ENCODE data around the gene AMH. TPM values are rescaled to one million over a fixed set of nuclear protein-coding genes. Genes with fewer than 3 reads are reported as not detected.

Gene AMH
- total and polyA plus RNA-seq, 8 donors, result 0.45 to 2.0 (median 0.86) TPM; not detected in 2

GRCh38 chr19:2229103-2230032 lies 19.8 kb upstream of the AMH start:
- Histone ChIP-seq H3K27me3 (no peaks in the 10 kb centered on the region), H3K36me3 (peaks cover 62 to 100% (median 98%) of the 10 kb centered on the region in 4 donors), H3K27ac (peak overlapping the region in 1 of 5 donors; percentile 10), H3K9me3 (no peaks in the 10 kb centered on the region), H3K4me1 (peaks cover 6 to 48% (median 26%) of the 10 kb centered on the region in 4 donors), H3K4me3 (no peak overlapping the region)
- 80 to 84% (median 81%) methylated on average over 37 to 45 of the region's 45 CpGs for WGBS, 5 donors
- TF ChIP-seq POLR2AphosphoS5 (IDR thresholded peaks at IDR 0.05), result no peak
- TF ChIP-seq POLR2A (IDR thresholded peaks at IDR 0.05), result no peak
- TF ChIP-seq CTCF (IDR thresholded peaks at IDR 0.05), result no peak
- no peak for TF ChIP-seq EP300 (IDR thresholded peaks at IDR 0.05)
- DNase-seq, result peak in 1 of 2 donors; percentile 51
- intact Hi-C loops (cut with DNase I; ENCODE audit: low total_unique reads), result loop anchor here (5.0 to 10.0 kb wide), 4 partner anchors 43 to 95 kb away; partner anchors contain the start of genes LSM7 and SPPL2B

GRCh38 chr19:2230033-2230531 lies 19.0 kb upstream of the AMH start:
- H3K4me1 ChIP-seq, result peaks cover 13 to 56% (median 33%) of the 10 kb centered on the region in 4 donors
- WGBS, 5 donors, result 91 to 94% (median 92%) methylated on average over 42 to 43 of the region's 43 CpGs
- peaks cover 55 to 94% (median 91%) of the 10 kb centered on the region in 4 donors for H3K36me3 ChIP-seq
- TF ChIP-seq EP300 (IDR thresholded peaks at IDR 0.05) (no peak), POLR2AphosphoS5 (IDR thresholded peaks at IDR 0.05) (no peak)
- no peaks in the 10 kb centered on the region for H3K27me3 ChIP-seq
- no peak for DNase-seq
- H3K9me3 ChIP-seq, result no peaks in the 10 kb centered on the region
- no peak overlapping the region for H3K27ac ChIP-seq
- intact Hi-C loops (cut with DNase I; ENCODE audit: low total_unique reads), result loop anchor here (5.0 to 10.0 kb wide), 4 partner anchors 42 to 95 kb away; partner anchors contain the start of genes LSM7 and SPPL2B
- no peak overlapping the region for H3K4me3 ChIP-seq

- no peak overlapping the region for H3K4me3 ChIP-seq
- DNase-seq, result no peak
- TF ChIP-seq EP300 (IDR thresholded peaks at IDR 0.05) (no peak), POLR2A (IDR thresholded peaks at IDR 0.05) (no peak), POLR2AphosphoS5 (IDR thresholded peaks at IDR 0.05) (no peak), CTCF (IDR thresholded peaks at IDR 0.05) (no peak)
- H3K27me3 ChIP-seq, result no peaks in the 10 kb centered on the region
- H3K9me3 ChIP-seq, result no peaks in the 10 kb centered on the region
- peak overlapping the region in 3 of 5 donors; percentile 1 to 38 (median 18) for H3K27ac ChIP-seq
- WGBS, 5 donors, result 65 to 78% (median 69%) methylated on average over 8 to 12 of the region's 12 CpGs
- intact Hi-C loops (cut with DNase I; ENCODE audit: low total_unique reads), result loop anchor here (5.0 to 10.0 kb wide), 4 partner anchors 41 to 94 kb away; partner anchors contain the start of genes LSM7 and SPPL2B
- H3K36me3 ChIP-seq, result peaks cover 46 to 85% (median 83%) of the 10 kb centered on the region in 4 donors
- H3K4me1 ChIP-seq, result peaks cover 17 to 60% (median 38%) of the 10 kb centered on the region in 4 donors
Observed at GRCh38 chr19:2230807-2231533, 18.2 kb upstream of the AMH start.

GRCh38 chr19:2231621-2232221 lies 17.4 kb upstream of the AMH start:
- Histone ChIP-seq H3K27me3 (no peaks in the 10 kb centered on the region), H3K4me1 (peaks cover 17 to 60% (median 41%) of the 10 kb centered on the region in 4 donors), H3K36me3 (peaks cover 38 to 78% (median 75%) of the 10 kb centered on the region in 4 donors), H3K4me3 (no peak overlapping the region), H3K27ac (peak overlapping the region in 2 of 5 donors; percentile 18 to 38), H3K9me3 (no peaks in the 10 kb centered on the region)
- intact Hi-C loops (cut with DNase I; ENCODE audit: low total_unique reads), result loop anchor here (5.0 to 10.0 kb wide), 4 partner anchors 41 to 93 kb away; partner anchors contain the start of genes LSM7 and SPPL2B
- 63 to 85% (median 73%) methylated on average over 10 to 21 of the region's 21 CpGs for WGBS, 5 donors
- DNase-seq, result no peak
- TF ChIP-seq POLR2AphosphoS5 (IDR thresholded peaks at IDR 0.05), result peak in 1 of 3 donors; percentile 34
- TF ChIP-seq CTCF (IDR thresholded peaks at IDR 0.05), result no peak

All from stomach (tissue), 9 donors.